Transverse colon (tissue), 4 donors: ENCODE measurements around the gene ABAT.

Experiments
- CTCF ChIP-seq, 5 experiments: fragments of 200-600 bp in 3 of 5; fragments of 450-650 bp in 2 of 5; sonication (generic) in 3 of 5; IDR thresholded peaks; 1 replicate in 2 of 5; 2 replicates in 3 of 5; pipeline ENCODE4 v1.5.1; 2016 to 2017; ENCODE audit warnings: antibody characterized with exemption in 5 of 5, inconsistent platforms in 3 of 5, mild to moderate bottlenecking in 2 of 5, moderate library complexity in 1 of 5
- EP300 ChIP-seq: sonication (generic); formaldehyde crosslinking; IDR thresholded peaks from one replicate; pipeline ENCODE4 v1.6.1; 2017; ENCODE audit warnings: antibody characterized with exemption, low read depth
- POLR2A ChIP-seq: fragments of 450-650 bp; IDR thresholded peaks from one replicate; pipeline ENCODE4 v1.6.1; 2016; ENCODE audit warnings: antibody characterized with exemption, mild to moderate bottlenecking, moderate library complexity
- POLR2AphosphoS5 ChIP-seq, 3 donors: sonication (generic); formaldehyde crosslinking; IDR thresholded peaks; one replicate each; pipeline ENCODE4 v1.6.1; 2016; ENCODE audit warnings: antibody characterized with exemption in 3 of 3

DNA sequence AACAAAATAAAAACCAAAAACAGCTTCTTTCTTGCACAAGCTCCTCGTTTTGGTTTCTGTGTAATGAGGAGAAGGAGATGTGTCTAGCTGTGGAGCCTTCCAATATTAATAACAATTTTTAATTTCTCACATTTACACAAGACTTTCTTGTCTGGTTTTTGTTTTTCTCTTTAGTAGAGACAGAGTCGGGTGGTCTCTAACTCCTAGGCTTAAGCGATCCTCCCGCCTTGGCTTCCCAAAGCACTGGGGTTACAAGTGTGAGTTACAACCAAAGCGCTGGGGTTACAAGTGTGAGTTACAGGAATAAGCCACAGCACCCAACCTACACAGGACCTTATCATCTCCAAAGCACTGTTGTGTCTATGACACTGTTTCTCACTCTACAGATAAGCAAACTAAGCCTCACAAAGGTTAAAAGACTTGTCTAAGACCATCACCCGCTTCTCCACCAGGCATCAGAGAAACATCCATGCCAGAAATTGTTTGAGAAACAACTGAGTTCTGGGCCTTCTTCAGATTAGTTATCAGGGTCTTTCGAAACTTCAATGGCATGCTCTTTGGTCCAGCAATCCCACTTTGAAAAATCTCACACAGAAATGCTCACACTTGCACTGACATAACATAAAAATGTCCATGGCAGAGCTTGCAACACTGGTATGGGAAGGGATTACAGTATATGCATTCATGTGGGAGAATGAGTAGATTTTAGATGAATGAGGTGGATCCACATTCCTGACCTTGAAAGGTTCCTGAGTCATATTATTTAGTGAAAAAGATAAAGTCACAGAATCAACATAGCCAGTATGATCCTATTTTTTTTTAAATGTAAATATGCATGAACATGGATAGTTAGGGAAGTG lies 3.9 kb downstream of the ABAT start:
- TF ChIP-seq POLR2A (no peak), CTCF (IDR thresholded peaks at IDR 0.05) (no peak), POLR2AphosphoS5 (IDR thresholded peaks at IDR 0.05) (no peak), EP300 (no peak)
